Keratinocyte (primary cell): ENCODE measurements around the gene SIN3B. TPM values are rescaled to one million over a fixed set of nuclear protein-coding genes. Genes with fewer than 3 reads are reported as not detected.
A peak's percentile ranks its signal among the peaks of the same experiment; 100 is the strongest.
"Not testable (repeated sequence)": the region's sequence is repeated elsewhere in the genome, so short reads cannot be mapped to it uniquely, and the experiment has no call there.

ENCODE experiments used
- DNase-seq: peaks from one replicate; pipeline ENCODE4 v3.0.0-alpha.2; 2011; ENCODE audit warnings: low read depth, missing footprints, low spot score
- FAIRE-seq: peaks from 2 replicates; lab custom pipeline; 2011; peaks lifted over from hg19 to GRCh38; lab: Jason Lieb, UNC
- H2AFZ ChIP-seq: 2 replicates; pipeline ENCODE4 v1.6.0; 2012; ENCODE audit warnings: low read length, control low read depth, inconsistent platforms; ENCODE audit not compliant: control insufficient read depth
- H3K27ac ChIP-seq: 2 replicates; pipeline ENCODE4 v1.5.1; 2011; ENCODE audit warnings: low read length; ENCODE audit not compliant: control insufficient read depth, insufficient read depth
- H3K27me3 ChIP-seq: 3 replicates; pipeline ENCODE4 v1.6.0; 2011; ENCODE audit warnings: low read length; ENCODE audit not compliant: control insufficient read depth, insufficient read depth; ENCODE audit errors: extremely low read depth
- H3K36me3 ChIP-seq, 2 experiments: 2 replicates in 1 of 2; 3 replicates in 1 of 2; pipeline ENCODE4 v1.5.1; 2011; ENCODE audit warnings: low read length in 2 of 2, mild to moderate bottlenecking in 1 of 2; ENCODE audit not compliant: control insufficient read depth in 2 of 2, insufficient read depth in 2 of 2; ENCODE audit errors: extremely low read depth in 1 of 2
- H3K4me1 ChIP-seq: 3 replicates; pipeline ENCODE4 v1.5.1; 2011; ENCODE audit warnings: low read length; ENCODE audit not compliant: control insufficient read depth, insufficient read depth; ENCODE audit errors: extremely low read depth
- H3K4me2 ChIP-seq: 3 replicates; pipeline ENCODE4 v1.6.0; 2011; ENCODE audit warnings: low read depth, low read length; ENCODE audit not compliant: control insufficient read depth, insufficient read depth; ENCODE audit errors: extremely low read depth
- H3K4me3 ChIP-seq, 3 experiments: fragments of 200-600 bp in 1 of 3; sonication (generic) in 1 of 3; 2 replicates in 2 of 3; 3 replicates in 1 of 3; pipeline ENCODE4 v1.5.1; 2011 to 2016; ENCODE audit warnings: low read length in 3 of 3, mild to moderate bottlenecking in 3 of 3, control low read depth in 2 of 3, inconsistent platforms in 1 of 3, low read depth in 1 of 3, mixed read lengths in 1 of 3, mixed run types in 1 of 3, moderate library complexity in 1 of 3; ENCODE audit not compliant: control insufficient read depth in 2 of 3, insufficient read depth in 2 of 3; ENCODE audit errors: extremely low read depth in 1 of 3
- H3K79me2 ChIP-seq: 2 replicates; pipeline ENCODE4 v1.6.0; 2012; ENCODE audit warnings: low read length; ENCODE audit not compliant: control insufficient read depth, insufficient read depth
- H3K9ac ChIP-seq: 3 replicates; pipeline ENCODE4 v1.6.0; 2011; ENCODE audit warnings: low read length; ENCODE audit not compliant: control insufficient read depth, insufficient read depth; ENCODE audit errors: extremely low read depth
- H3K9me1 ChIP-seq: 3 replicates; pipeline ENCODE4 v1.6.0; 2011; ENCODE audit warnings: low read length; ENCODE audit not compliant: control insufficient read depth, insufficient read depth; ENCODE audit errors: extremely low read depth
- H3K9me3 ChIP-seq: 2 replicates; pipeline ENCODE4 v1.5.1; 2012; ENCODE audit warnings: low read depth, low read length; ENCODE audit not compliant: control insufficient read depth
- H4K20me1 ChIP-seq: 3 replicates; pipeline ENCODE4 v1.6.0; 2011; ENCODE audit warnings: low read length; ENCODE audit not compliant: control insufficient read depth, insufficient read depth; ENCODE audit errors: extremely low read depth
- EZH2 ChIP-seq: IDR thresholded peaks from one replicate; pipeline ENCODE4 v1.6.1; 2012; ENCODE audit warnings: inconsistent platforms, mild to moderate bottlenecking, low read length, moderate library complexity
- dilution Hi-C: fragments of 300-500 bp; cut with MboI; formaldehyde crosslinking; loops from one replicate; pipeline ENCODE4 v1.7.0; 2020; ENCODE audit warnings: low sequenced_read_pairs; ENCODE audit not compliant: extremely low pct_ligation_motif_present
- polyA plus RNA-seq, 5 experiments: library from polyadenylated mRNA; depleted of rRNA in 3 of 5; stranded (reverse) in 3 of 5; stranded (forward) in 1 of 5; unstranded in 1 of 5; fragments of >200 nt; gene quantifications; 1 replicate in 1 of 5; 2 replicates in 3 of 5; 3 replicates in 1 of 5; pipeline versions ENCODE4 v1.2.1 to v1.2.3, GENCODE V29; 2011 to 2012; ENCODE audit warnings: missing spikeins in 2 of 5, low read depth in 1 of 5, low replicate concordance in 1 of 5
- TF ChIP-seq, protein P1 (sequence below), 3 experiments: IDR thresholded peaks in 1 of 3; conservative IDR thresholded peaks in 1 of 3; optimal IDR thresholded peaks in 1 of 3; 2 replicates in 2 of 3; 3 replicates in 1 of 3; pipeline versions ENCODE3 to v1.5.1; 2011; ENCODE audit warnings: low read length in 3 of 3, mild to moderate bottlenecking in 3 of 3, moderate library complexity in 2 of 3, control low read depth in 1 of 3, inconsistent platforms in 1 of 3; ENCODE audit not compliant: insufficient read depth in 2 of 3; ENCODE audit errors: extremely low read depth in 1 of 3

SIN3B gene
- polyA plus RNA-seq, 1 donor (not counting 4 experiments of a cell fraction or from before 2014, with no cell fraction given) = 30.9 TPM

DNA sequence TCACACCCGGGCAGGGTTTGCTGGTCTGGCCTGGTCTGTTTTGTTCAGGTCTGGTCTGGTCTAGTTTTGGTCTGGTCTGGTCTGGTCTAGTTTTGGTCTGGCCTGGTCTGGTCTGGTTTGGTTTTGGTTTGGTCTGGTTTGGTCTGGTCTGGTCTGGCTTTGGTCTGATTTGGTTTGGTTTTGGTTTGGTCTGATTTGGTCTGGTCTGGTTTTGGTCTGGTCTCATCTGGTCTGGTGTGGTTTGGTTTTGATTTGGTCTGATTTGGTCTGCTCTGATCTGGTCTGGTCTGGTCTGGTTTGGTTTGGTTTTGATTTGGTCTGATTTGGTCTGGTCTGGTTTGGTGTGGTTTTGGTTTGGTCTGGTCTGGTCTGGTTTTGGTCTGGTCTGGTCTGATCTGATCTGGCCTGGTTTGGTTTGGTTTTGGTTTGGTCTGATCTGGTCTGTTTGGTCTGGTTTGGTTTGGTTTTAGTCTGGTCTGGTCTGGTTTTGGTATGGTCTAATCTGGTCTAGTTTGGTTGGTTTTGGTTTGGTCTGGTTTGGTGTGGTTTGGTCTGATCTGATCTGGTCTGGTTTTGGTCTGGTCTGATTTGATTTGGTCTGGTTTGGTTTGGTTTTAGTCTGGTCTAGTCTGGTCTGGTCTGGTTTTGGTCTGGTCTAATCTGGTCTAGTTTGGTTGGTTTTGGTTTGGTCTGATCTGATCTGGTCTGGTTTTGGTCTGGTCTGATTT is 45.2 kb downstream of the SIN3B start:
- peaks cover 40 to 47% of the 10 kb centered on the region in 2 experiments for H3K36me3 ChIP-seq

DNA sequence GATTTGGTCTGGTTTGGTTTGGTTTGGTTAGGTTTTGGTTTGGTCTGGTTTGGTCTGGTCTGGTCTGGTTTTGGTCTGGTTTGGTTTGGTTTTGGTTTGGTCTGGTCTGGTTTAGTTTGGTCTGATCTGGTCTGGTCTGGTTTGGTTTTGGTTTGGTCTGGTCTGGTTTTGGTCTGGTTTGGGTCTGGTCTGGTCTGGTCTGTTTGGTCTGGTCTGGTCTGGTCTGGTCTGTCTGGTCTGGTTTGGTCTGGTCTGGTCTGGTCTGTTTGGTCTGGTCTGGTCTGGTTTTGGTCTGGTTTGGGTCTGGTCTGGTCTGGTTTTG is 45.7 kb downstream of the SIN3B start:
- H3K9me1 ChIP-seq, H2AFZ ChIP-seq, H3K4me3 ChIP-seq, DNase-seq, dilution Hi-C loops, H3K9ac ChIP-seq, FAIRE-seq, H4K20me1 ChIP-seq, H3K4me2 ChIP-seq, H3K27me3 ChIP-seq, H3K27ac ChIP-seq, H3K4me1 ChIP-seq, H3K9me3 ChIP-seq: not testable (repeated sequence)
- H3K36me3 ChIP-seq = peaks cover 40 to 48% of the 10 kb centered on the region in 2 experiments
- peaks cover 26% of the 10 kb centered on the region for H3K79me2 ChIP-seq

More for the DNA sequence above, 45.2 kb downstream of the SIN3B start:
- FAIRE-seq = peak; percentile 44
- Histone ChIP-seq H3K4me1 (no peaks in the 10 kb centered on the region), H3K79me2 (peaks cover 26% of the 10 kb centered on the region), H3K27me3 (no peaks in the 10 kb centered on the region), H2AFZ (no peak overlapping the region), H4K20me1 (no peaks in the 10 kb centered on the region), H3K27ac (peak overlapping the region; percentile 1), H3K4me3 (no peak overlapping the region), H3K9me3 (no peaks in the 10 kb centered on the region), H3K9me1 (no peaks in the 10 kb centered on the region), H3K9ac (no peak overlapping the region), H3K4me2 (no peak overlapping the region)
- TF ChIP-seq EZH2 = no peak
- TF ChIP-seq, protein P1, sequence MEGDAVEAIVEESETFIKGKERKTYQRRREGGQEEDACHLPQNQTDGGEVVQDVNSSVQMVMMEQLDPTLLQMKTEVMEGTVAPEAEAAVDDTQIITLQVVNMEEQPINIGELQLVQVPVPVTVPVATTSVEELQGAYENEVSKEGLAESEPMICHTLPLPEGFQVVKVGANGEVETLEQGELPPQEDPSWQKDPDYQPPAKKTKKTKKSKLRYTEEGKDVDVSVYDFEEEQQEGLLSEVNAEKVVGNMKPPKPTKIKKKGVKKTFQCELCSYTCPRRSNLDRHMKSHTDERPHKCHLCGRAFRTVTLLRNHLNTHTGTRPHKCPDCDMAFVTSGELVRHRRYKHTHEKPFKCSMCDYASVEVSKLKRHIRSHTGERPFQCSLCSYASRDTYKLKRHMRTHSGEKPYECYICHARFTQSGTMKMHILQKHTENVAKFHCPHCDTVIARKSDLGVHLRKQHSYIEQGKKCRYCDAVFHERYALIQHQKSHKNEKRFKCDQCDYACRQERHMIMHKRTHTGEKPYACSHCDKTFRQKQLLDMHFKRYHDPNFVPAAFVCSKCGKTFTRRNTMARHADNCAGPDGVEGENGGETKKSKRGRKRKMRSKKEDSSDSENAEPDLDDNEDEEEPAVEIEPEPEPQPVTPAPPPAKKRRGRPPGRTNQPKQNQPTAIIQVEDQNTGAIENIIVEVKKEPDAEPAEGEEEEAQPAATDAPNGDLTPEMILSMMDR (optimal IDR thresholded peaks at IDR 0.05 in 1 of 3, IDR thresholded peaks at IDR 0.05 in 1 of 3, conservative IDR thresholded peaks at IDR 0.05 in 1 of 3; ENCODE audit: extremely low read depth in 1 of 3, insufficient read depth in 2 of 3, low read length in 3 of 3) = no peak
- no peak for DNase-seq
- dilution Hi-C loops = no loop called here
